Neural cell (in vitro differentiated cells): ENCODE measurements around the gene MIF.

Source experiments
- TAF1 ChIP-seq: IDR thresholded peaks from 2 replicates; pipeline ENCODE4 v1.6.1; 2012; ENCODE audit warnings: low read depth
- TF ChIP-seq, protein P1 (sequence below): fragments of 450-650 bp; IDR thresholded peaks from 2 replicates; pipeline ENCODE4 v1.5.1; 2014; ENCODE audit warnings: antibody characterized with exemption, mild to moderate bottlenecking, moderate library complexity; ENCODE audit not compliant: poor library complexity, severe bottlenecking

DNA sequence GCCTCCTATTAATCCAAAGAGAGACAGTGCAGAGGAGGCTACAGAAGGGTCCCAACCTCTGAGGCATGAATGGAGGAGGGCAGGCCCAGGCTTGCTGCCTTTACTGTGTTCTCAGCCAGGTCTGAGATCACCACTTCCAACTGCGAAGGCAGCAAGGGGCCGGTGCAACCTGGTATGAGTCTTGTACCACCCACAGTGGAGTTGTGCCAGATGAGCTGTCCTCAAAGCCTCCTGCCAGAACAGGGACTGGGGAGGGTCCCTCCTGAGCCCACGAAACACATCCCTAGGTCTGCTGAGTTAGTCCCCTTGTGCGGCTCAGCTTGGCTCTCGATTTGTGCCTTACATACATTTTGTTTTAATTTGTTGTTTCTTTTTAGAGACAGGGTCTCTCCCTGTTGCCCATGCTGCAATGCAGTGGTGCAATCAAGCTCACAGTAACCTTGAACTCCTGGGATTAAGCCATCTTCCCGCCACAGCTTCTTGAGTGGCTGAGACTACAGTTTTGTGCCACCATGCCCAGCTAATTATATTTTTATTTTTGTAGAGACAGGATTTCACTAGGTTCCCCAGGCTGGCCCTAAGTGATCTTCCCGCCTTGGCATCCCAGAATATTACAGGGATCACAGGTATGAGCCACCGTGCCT is 9.3 kb downstream of the MIF start:
- TF ChIP-seq TAF1 = no peak
- TF ChIP-seq, protein P1, sequence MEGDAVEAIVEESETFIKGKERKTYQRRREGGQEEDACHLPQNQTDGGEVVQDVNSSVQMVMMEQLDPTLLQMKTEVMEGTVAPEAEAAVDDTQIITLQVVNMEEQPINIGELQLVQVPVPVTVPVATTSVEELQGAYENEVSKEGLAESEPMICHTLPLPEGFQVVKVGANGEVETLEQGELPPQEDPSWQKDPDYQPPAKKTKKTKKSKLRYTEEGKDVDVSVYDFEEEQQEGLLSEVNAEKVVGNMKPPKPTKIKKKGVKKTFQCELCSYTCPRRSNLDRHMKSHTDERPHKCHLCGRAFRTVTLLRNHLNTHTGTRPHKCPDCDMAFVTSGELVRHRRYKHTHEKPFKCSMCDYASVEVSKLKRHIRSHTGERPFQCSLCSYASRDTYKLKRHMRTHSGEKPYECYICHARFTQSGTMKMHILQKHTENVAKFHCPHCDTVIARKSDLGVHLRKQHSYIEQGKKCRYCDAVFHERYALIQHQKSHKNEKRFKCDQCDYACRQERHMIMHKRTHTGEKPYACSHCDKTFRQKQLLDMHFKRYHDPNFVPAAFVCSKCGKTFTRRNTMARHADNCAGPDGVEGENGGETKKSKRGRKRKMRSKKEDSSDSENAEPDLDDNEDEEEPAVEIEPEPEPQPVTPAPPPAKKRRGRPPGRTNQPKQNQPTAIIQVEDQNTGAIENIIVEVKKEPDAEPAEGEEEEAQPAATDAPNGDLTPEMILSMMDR = no peak
